HTERT RPE-1 (cell line): ENCODE data around the gene SHH.
"Not testable (repeated sequence)": the region's sequence is repeated elsewhere in the genome, so short reads cannot be mapped to it uniquely, and the experiment has no call there.

Source experiments
- in situ Hi-C: fragments of 300-500 bp; cut with MboI; formaldehyde crosslinking; loops from 4 replicates; pipeline ENCODE4 v1.14.3; 2020; ENCODE audit warnings: low sequenced_read_pairs

SHH gene

GRCh38 chr7:155820788-155821187, 8.5 kb upstream of the SHH start:
- in situ Hi-C loops, result no loop called here

- in situ Hi-C loops, result no loop called here
Observed at GRCh38 chr7:155820246-155820645, 8.0 kb upstream of the SHH start.

DNA sequence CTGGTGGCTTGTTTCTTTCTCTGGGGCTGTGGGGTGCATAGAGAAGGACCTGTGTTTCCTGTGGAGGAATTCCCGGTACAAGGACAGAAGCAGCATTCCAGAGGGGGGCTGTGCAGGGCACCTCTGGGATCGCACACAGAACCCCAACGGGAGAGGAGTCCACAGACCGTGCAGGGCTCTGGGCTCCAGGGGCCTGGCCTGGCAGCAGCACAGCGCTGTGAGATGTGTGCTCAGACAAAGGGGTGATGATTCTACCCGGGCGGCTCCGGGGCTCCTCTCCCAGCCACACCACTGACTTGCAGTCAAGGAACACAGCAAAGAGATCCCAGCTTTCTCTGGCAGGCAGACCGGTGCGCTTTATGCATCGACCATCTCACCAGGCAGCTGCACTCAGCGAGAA, 6.9 kb upstream of the SHH start:
- in situ Hi-C loops, result no loop called here

GRCh38 chr7:155818820-155819168, 6.5 kb upstream of the SHH start:
- in situ Hi-C loops, result no loop called here

DNA sequence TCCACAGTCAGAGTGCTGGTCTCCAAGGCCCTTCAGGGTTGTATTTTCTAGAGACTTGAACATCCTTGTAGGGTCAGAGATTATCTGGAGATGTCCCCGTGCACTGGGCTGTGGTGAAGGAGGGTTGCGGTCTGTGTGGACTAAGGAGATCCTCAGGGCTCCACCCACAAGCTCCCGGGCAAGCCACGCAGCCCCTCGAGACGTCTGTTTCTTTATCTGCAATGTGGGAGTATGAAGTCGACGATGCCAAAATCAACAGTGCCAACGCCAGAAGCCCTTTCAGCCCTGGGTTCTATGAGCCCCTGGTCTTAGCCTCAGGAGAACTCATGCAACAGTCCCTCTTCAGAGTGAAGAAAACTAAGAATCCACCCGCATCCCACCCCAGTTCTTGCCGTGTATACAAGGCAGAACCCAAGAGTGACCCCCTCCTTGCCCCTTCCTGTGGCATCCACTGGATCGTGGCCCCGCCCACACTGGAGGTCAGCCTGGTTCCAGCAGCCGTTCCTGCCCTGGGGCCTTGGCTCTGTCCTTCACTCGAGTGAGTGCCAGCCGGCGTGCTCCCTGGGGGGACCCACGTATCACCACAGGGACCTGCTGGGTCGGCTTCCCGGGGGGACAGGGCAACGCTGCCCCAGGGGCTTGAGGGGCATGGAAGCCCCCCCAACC, 6.0 kb upstream of the SHH start:
- in situ Hi-C loops, result no loop called here

DNA sequence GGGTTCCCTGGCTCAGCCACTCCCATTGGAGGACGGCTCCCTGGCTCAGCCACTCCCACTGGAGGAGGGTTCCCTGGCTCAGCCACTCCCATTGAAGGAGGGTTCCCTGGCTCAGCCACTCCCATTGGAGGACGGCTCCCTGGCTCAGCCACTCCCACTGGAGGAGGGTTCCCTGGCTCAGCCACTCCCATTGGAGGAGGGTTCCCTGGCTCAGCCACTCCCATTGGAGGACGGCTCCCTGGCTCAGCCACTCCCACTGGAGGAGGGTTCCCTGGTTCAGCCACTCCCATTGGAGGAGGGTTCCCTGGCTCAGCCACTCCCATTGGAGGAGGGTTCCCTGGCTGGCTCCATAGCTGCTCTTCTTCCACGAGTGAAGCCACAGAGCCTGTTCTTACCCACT, 5.3 kb upstream of the SHH start:
- in situ Hi-C loops, result not testable (repeated sequence)

- in situ Hi-C loops, result no loop called here
Observed at GRCh38 chr7:155816996-155817395, 4.7 kb upstream of the SHH start.

DNA sequence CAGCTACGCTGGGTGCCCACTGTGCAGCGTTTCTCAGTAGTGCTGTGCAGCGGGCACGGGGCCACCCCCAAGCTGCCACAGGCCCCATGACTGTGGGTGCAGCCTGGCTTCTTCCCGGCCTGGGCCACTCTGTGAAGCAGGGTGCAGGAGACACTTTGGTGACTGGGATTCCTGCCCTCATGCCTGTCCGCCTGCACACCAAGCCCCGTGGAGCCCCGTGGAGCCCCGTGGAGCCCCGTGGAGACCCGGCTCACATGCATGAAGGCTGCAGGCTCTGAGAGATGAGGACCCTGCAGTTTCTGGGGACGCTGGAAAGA, 3.9 kb upstream of the SHH start:
- in situ Hi-C loops, result no loop called here

GRCh38 chr7:155815332-155816191, 3.3 kb upstream of the SHH start:
- in situ Hi-C loops, result no loop called here

DNA sequence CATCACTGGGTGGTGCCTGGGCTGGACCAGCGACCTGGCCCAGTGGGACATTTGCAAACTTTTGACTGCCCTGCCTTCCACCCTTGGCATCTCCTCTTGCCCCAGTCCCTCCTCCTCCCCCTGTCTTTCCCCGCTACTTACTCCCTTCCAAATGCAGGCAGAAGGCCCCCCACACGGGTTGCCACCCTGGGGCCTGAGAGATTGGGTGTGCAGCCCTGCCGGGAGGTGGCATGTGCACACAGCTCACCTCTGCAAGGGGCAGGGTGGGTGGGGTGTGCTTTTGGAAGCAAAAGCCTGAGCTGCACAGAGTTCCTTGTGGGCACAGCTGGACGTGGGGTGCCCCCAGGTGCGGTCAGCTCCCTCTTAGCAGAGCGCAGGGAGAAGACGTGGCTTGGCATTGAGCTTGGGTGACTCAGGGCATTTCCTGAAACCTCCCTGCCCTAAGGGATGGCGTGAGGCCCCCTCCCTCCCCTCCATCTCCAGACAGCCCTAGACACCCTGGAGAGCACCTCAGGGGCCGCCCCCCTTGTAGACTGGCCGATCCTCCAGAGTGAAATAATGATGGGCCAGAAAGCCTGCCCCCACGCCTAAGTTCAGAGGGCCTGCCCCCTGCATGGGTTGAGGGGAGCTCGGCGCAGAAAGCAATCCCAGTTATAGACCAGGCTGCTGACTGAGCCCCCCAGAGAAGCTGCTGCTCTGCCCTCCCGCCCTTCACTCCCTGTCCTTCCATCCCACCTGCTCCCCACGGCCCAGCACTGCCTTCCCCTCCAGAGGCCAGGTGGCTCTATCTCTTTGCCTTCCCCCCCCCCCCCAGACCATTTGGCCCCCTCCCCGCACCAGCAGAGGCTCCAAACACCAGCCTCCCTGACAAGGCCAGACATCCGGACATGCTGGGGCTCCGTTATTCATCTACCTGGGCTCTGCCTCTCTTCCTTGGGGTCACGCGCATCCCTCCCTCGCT, 2.3 kb upstream of the SHH start:
- in situ Hi-C loops, result no loop called here

DNA sequence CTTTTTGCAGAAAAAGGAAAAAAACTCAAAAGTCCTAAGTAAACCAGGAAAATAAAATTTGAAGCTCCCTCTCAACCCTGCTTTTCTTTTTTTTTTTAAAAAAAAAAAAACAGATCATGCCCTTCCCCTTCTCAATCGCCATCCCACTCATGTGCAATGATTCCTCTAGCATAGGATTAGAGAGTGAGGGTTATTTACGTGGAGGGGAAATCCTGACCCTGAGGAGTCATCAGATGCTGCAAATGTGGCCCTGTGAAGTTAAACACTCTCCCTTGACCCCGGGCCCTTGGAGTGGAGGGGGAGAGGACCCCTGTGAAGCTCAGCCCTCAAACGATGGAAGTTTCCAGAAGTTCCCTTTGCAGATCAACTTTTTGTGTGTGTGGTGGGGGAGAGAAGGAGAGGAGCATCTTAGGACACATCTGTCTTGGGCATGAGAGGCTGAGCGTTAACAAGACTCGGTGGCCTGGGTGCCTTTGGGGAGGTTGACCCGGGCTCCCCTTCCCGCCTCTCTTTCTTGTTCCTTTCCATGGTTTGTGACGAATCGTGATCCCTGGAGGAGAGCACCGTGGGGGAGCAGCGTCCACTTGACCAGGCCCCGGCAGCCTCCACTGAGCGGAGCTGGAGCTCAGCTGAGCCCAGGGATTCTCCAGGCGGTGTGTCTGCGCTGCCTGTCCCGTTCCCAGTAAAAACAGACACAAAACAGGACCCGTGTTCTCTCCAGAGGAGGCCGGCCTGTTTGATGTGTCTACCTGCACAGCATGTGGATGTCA, 1.5 kb upstream of the SHH start:
- in situ Hi-C loops, result no loop called here

GRCh38 chr7:155813125-155813524, 862 bp upstream of the SHH start:
- in situ Hi-C loops, result no loop called here

- in situ Hi-C loops, result no loop called here
Observed at GRCh38 chr7:155811560-155811894, 736 bp downstream of the SHH start.

GRCh38 chr7:155810770-155811559, 1.3 kb downstream of the SHH start:
- in situ Hi-C loops, result no loop called here

DNA sequence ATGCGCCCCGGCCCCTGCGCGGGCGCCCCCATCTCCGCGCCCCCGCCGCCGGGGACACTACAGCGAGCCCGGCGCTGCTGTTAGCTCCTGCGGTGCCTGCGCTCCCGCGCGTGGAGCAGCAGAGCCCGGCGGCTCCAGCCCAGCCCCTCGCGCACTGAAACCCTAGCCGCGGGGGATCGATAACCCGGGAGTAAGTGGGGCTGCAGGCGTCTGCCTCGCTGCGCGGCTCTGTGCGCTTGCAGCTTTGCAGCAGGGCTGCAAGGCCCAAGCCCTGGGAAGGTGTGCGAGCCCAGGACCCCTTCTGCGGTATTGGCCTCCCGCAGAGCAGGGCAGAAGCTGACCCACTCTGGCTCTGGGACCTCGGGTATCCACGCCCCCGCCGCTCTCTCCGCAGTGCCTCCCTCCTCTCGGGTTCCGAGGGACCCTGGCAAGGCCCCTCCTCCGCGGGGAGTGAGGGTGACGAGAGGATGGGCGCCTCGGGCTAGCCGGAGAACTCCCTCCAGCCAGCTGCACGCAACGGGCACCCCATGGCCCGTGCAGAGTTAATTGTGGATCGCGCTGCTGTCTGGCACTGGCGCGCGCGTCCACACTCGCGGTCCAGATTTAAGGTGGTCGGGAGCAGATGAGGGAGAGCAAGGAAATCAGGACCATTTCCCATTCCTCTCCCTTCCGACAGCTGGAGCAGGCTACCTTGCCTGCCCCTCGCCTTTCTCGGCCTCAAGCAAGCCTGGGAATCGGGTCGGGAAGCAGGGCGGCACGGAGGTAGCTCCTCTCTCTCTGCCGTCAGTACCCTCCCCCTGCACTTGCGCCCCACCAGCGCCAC, 2.1 kb downstream of the SHH start:
- in situ Hi-C loops, result no loop called here

DNA sequence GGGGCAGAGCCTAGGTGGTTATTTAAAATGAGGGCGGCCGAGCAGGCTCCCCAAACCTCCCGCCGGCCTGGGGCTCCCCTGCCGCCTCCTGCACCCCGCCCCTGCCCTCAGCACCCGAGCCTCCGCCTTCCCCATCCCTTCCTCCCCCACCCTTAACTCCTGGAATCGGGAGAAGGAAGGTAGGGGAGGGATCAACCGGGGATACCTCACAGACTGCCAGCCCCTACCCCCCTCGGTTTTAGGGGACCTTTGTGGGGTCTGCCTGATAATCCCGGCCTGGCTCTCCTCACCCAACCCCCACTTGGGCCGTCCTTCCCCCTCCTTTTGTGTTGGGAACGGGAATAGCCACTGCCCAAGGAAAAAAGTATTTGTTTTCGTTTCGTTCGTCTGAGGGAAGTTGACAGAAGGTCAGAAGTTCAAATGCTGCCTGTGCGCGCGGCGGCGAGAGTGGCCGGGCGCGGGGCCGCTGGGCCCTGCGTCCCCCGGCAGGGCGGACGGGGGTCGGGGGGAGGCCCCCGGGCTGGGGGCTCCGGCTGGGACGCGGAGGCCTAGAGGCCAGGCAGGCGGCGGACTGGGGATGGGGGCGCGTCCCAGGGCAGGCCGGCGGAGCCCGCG, 2.8 kb downstream of the SHH start:
- in situ Hi-C loops, result no loop called here

- in situ Hi-C loops, result no loop called here
Observed at GRCh38 chr7:155808549-155809331, 3.5 kb downstream of the SHH start.
